Gastrocnemius medialis (tissue), 4 donors: ENCODE measurements around the gene GCN1. TPM values are rescaled to one million over a fixed set of nuclear protein-coding genes. Genes with fewer than 3 reads are reported as not detected.
"Not testable (repeated sequence)": the region's sequence is repeated elsewhere in the genome, so short reads cannot be mapped to it uniquely, and the experiment has no call there.

Experiments
- ATAC-seq, 2 donors: fragments of 150-250 bp; one replicate each; pipeline ENCODE4 v1.9.1; 2016
- DNase-seq, 2 donors: peaks; one replicate each; pipeline ENCODE4 v3.0.0-alpha.2; 2019
- H3K27ac ChIP-seq, 4 donors: fragments of 200-600 bp; sonication (generic); 1 replicate in 1 of 4; 2 replicates in 3 of 4; pipeline ENCODE4 v1.5.1; 2016 to 2018; ENCODE audit warnings: mild to moderate bottlenecking in 2 of 4, moderate library complexity in 1 of 4
- H3K27me3 ChIP-seq, 3 donors: fragments of 200-600 bp; sonication (generic) in 2 of 3; 1 replicate in 1 of 3; 2 replicates in 2 of 3; pipeline versions ENCODE4 v1.5.1 to v1.6.0; 2016 to 2019; ENCODE audit warnings: mild to moderate bottlenecking in 1 of 3, moderate library complexity in 1 of 3
- H3K36me3 ChIP-seq, 2 donors: fragments of 200-600 bp; sonication (generic) in 1 of 2; one replicate each; pipeline ENCODE4 v1.5.1; 2017 to 2018
- H3K4me1 ChIP-seq, 2 donors: fragments of 200-600 bp; sonication (generic) in 1 of 2; one replicate each; pipeline ENCODE4 v1.5.1; 2016 to 2017; ENCODE audit warnings: mild to moderate bottlenecking in 2 of 2
- H3K4me3 ChIP-seq, 4 donors: fragments of 200-600 bp; sonication (generic) in 3 of 4; 1 replicate in 1 of 4; 2 replicates in 3 of 4; pipeline ENCODE4 v1.5.1; 2016 to 2019; ENCODE audit warnings: mild to moderate bottlenecking in 2 of 4
- H3K9me3 ChIP-seq, 3 donors: fragments of 200-600 bp; sonication (generic) in 2 of 3; 1 replicate in 1 of 3; 2 replicates in 2 of 3; pipeline ENCODE4 v1.5.1; 2016 to 2019
- CTCF ChIP-seq, 5 experiments: fragments of 450-650 bp in 3 of 5; fragments of 200-600 bp in 2 of 5; sonication (generic) in 2 of 5; IDR thresholded peaks in 4 of 5; conservative IDR thresholded peaks in 1 of 5; 1 replicate in 4 of 5; 2 replicates in 1 of 5; pipeline ENCODE4 v1.5.1; 2016 to 2019; ENCODE audit warnings: antibody characterized with exemption in 5 of 5, mild to moderate bottlenecking in 3 of 5, moderate library complexity in 3 of 5
- POLR2A ChIP-seq, 2 donors: fragments of 450-650 bp; IDR thresholded peaks; one replicate each; pipeline ENCODE4 v1.6.1; 2017; ENCODE audit warnings: antibody characterized with exemption in 2 of 2, mild to moderate bottlenecking in 2 of 2, moderate library complexity in 2 of 2
- in situ Hi-C, 4 donors: fragments of 200-750 bp; cut with MboI; loops; one replicate each; pipeline versions ENCODE4 v1.15.0 to v1.8.0; 2017; ENCODE audit warnings: low sequenced_read_pairs in 4 of 4
- intact Hi-C: fragments of 100-400 bp; cut with DNase I; formaldehyde crosslinking; loops from one replicate; pipeline ENCODE4 v1.15.1; 2023; ENCODE audit warnings: low total_unique reads
- total RNA-seq, 4 donors: library from RNA; depleted of rRNA; stranded (reverse); fragments of >200 nt; gene quantifications; one replicate each; pipeline versions ENCODE4 v1.1.0 to v1.2.3, GENCODE V29; 2016

The GCN1 gene
- total RNA-seq, 4 donors from 2014 or later, result 58.2 to 99.7 (median 87.4) TPM

- Histone ChIP-seq H3K4me1 (peaks cover 99 to 100% of the 10 kb centered on the region in 2 donors), H3K27me3 (no peaks in the 10 kb centered on the region), H3K36me3 (no peaks in the 10 kb centered on the region), H3K9me3 (no peaks in the 10 kb centered on the region), H3K4me3 (peak overlapping the region in 3 of 4 donors; percentile 14 to 33 (median 31)), H3K27ac (peak overlapping the region; percentile 97 to 99 (median 98))
- peak; percentile 81 to 93 for DNase-seq
- in situ Hi-C loops, result no loop called here
- peak; percentile 30 to 53 for ATAC-seq
- TF ChIP-seq POLR2A (IDR thresholded peaks at IDR 0.05) (no peak), CTCF (IDR thresholded peaks at IDR 0.05 in 4 of 5, conservative IDR thresholded peaks at IDR 0.05 in 1 of 5) (no peak)
- intact Hi-C loops, result no loop called here
Observed at GRCh38 chr12:120237360-120238171, 43.1 kb upstream of the GCN1 start.

- in situ Hi-C loops, DNase-seq, intact Hi-C loops, H3K4me3 ChIP-seq, H3K36me3 ChIP-seq, H3K27me3 ChIP-seq, H3K9me3 ChIP-seq, ATAC-seq: not testable (repeated sequence)
- Histone ChIP-seq H3K27ac (peak overlapping the region; percentile 97 to 99 (median 98)), H3K4me1 (peaks cover 100% of the 10 kb centered on the region in 2 donors)
Observed at GRCh38 chr12:120236809-120237208, 42.3 kb upstream of the GCN1 start.

- TF ChIP-seq CTCF (IDR thresholded peaks at IDR 0.05 in 4 of 5, conservative IDR thresholded peaks at IDR 0.05 in 1 of 5) (peak in 1 of 5 experiments; percentile 26), POLR2A (IDR thresholded peaks at IDR 0.05) (no peak)
- H3K36me3 ChIP-seq, result no peaks in the 10 kb centered on the region
- no peaks in the 10 kb centered on the region for H3K9me3 ChIP-seq
- no peaks in the 10 kb centered on the region for H3K27me3 ChIP-seq
- in situ Hi-C loops, result no loop called here
- intact Hi-C loops, result no loop called here
- ATAC-seq, result peak in 1 of 2 donors; percentile 3
- peaks cover 100% of the 10 kb centered on the region in 2 donors for H3K4me1 ChIP-seq
- peak overlapping the region; percentile 9 to 25 (median 18) for H3K4me3 ChIP-seq
- DNase-seq, result peak in 1 of 2 donors; percentile 71
- peak overlapping the region; percentile 97 to 99 (median 98) for H3K27ac ChIP-seq
Observed at GRCh38 chr12:120235369-120236323, 41.1 kb upstream of the GCN1 start.

GRCh38 chr12:120234643-120235368 lies 40.3 kb upstream of the GCN1 start:
- ATAC-seq (peak; percentile 61 to 77), DNase-seq (peak; percentile 96 to 99)
- Histone ChIP-seq H3K4me3 (peak overlapping the region; percentile 13 to 25 (median 20)), H3K27me3 (no peaks in the 10 kb centered on the region), H3K27ac (peak overlapping the region; percentile 97 to 99 (median 98)), H3K4me1 (peaks cover 100% of the 10 kb centered on the region in 2 donors), H3K36me3 (no peaks in the 10 kb centered on the region), H3K9me3 (no peaks in the 10 kb centered on the region)
- intact Hi-C loops, result no loop called here
- TF ChIP-seq CTCF (IDR thresholded peaks at IDR 0.05 in 4 of 5, conservative IDR thresholded peaks at IDR 0.05 in 1 of 5) (peak; percentile 36 to 71 (median 69)), POLR2A (IDR thresholded peaks at IDR 0.05) (peak; percentile 58 to 64)
- in situ Hi-C loops, result no loop called here
